Heart left ventricle (tissue), 16 donors: Measurements from ENCODE around the gene PIPOX. TPM values are rescaled to one million over a fixed set of nuclear protein-coding genes. Genes with fewer than 3 reads are reported as not detected.

Source experiments
- ATAC-seq, 4 donors: fragments of 200-7000 bp; cut with Tn5 transposase; one replicate each; pipeline ENCODE4 v1.9.1; 2020 to 2022; ENCODE audit warnings: moderate library complexity in 4 of 4, mild to moderate bottlenecking in 3 of 4, moderate number of reproducible peaks in 1 of 4
- DNase-seq, 5 donors: peaks; one replicate each; pipeline ENCODE4 v3.0.0-alpha.2; 2020
- H3K27ac ChIP-seq, 12 donors: fragments of 200-600 bp; sonication (generic) in 4 of 12; one replicate each; pipeline versions ENCODE4 v1.5.0 to v1.8.0; 2016 to 2022; ENCODE audit warnings: mild to moderate bottlenecking in 2 of 12
- H3K27me3 ChIP-seq, 9 donors: fragments of 200-600 bp; sonication (generic) in 2 of 9; one replicate each; pipeline versions ENCODE4 v1.5.1 to v1.8.0; 2016 to 2022; ENCODE audit warnings: mild to moderate bottlenecking in 3 of 9
- H3K36me3 ChIP-seq, 9 donors: fragments of 200-600 bp; sonication (generic) in 2 of 9; one replicate each; pipeline versions ENCODE4 v1.5.0 to v1.8.0; 2018 to 2022; ENCODE audit warnings: mild to moderate bottlenecking in 2 of 9
- H3K4me1 ChIP-seq, 12 donors: fragments of 200-600 bp; sonication (generic) in 4 of 12; one replicate each; pipeline versions ENCODE4 v1.5.0 to v1.8.0; 2016 to 2022; ENCODE audit warnings: mild to moderate bottlenecking in 3 of 12
- H3K4me3 ChIP-seq, 12 donors: fragments of 200-600 bp; sonication (generic) in 4 of 12; one replicate each; pipeline versions ENCODE4 v1.5.0 to v1.8.0; 2017 to 2022; ENCODE audit warnings: mild to moderate bottlenecking in 9 of 12, moderate library complexity in 4 of 12
- H3K9me3 ChIP-seq, 12 donors: fragments of 200-600 bp; sonication (generic) in 4 of 12; one replicate each; pipeline versions ENCODE4 v1.5.0 to v1.8.0; 2016 to 2022; ENCODE audit warnings: mild to moderate bottlenecking in 1 of 12
- CTCF ChIP-seq, 12 donors: fragments of 200-600 bp; sonication (generic) in 4 of 12; IDR thresholded peaks; one replicate each; pipeline versions ENCODE4 v1.5.0 to v1.8.0; 2018 to 2022; ENCODE audit warnings: antibody characterized with exemption in 12 of 12, mild to moderate bottlenecking in 5 of 12
- POLR2A ChIP-seq, 2 donors: fragments of 450-650 bp; IDR thresholded peaks; one replicate each; pipeline ENCODE4 v1.6.1; 2017; ENCODE audit warnings: antibody characterized with exemption in 2 of 2, mild to moderate bottlenecking in 2 of 2, moderate library complexity in 2 of 2
- WGBS, 4 donors: extraction: QIAGEN DNeasy Blood & Tissue Kit in 2 of 4; methylation state at CpG; one replicate each; pipeline versions ENCODE4 v1.1.5 to v1.1.7; 2013 to 2018; 5-methylcytosine and 5-hydroxymethylcytosine counted together
- intact Hi-C, 10 donors: fragments of 100-400 bp; cut with DNase I; formaldehyde crosslinking; loops; one replicate each; pipeline versions ENCODE4 v1.11.1 to v1.14.2; 2022
- polyA plus RNA-seq, 2 donors: library from polyadenylated mRNA; stranded (reverse); fragments of 200-250 nt; gene quantifications; one replicate each; pipeline ENCODE4 v1.2.3, GENCODE V29; 2013
- total RNA-seq, 9 donors: library from RNA; depleted of rRNA in 2 of 9; stranded (reverse); fragments of >200 nt in 2 of 9; fragmentation: NEBNext Ultra II Directional in 3 of 9; extraction: Animal tissue kit (Norgen Biotek cat#: 25700) in 3 of 9; gene quantifications; one replicate each; pipeline versions ENCODE4 v1.1.0 to v1.2.4, GENCODE V29; 2016 to 2023
- donor health status: ischemic (EF 13 %, LVEDD 7.1; RV severe dilation, severe dysfunction).
- donor health status: healthy with polysubstance abuse.
- donor health status: DM: no; HTN: yes; CAD: no.
- donor health status: DM: no; HTN: no; CAD: no.
- donor health status: ischemic (EF 25% LVEDD 6.9; RV normal size, moderate dysfunction).
- donor health status: ischemic (EF 25% LVEDD 5.7; RV mildly dilated, moderate dysfunction).
- donor health status: healthy.
- donor health status: DM: yes; HTN: yes; CAD: no.
- donor health status: ischemic (EF 35%, LVEDD 5.7; RV mildly dilated, moderate dysfunction).
- donor health status: nonischemic (EF 11% LVEDD 7.7; RV severe dilation, severe dysfunction).
- donor health status: DM: yes; HTN: yes; CAD: no.
- donor health status: PGD.
- donor health status: ischemic (EF 29% LVEDD 5.4; RV normal size, mild dysfunction).
- donor health status: nonischemic (EF 23%, LVEDD 6.1; RV moderate dilation, normal function).

The PIPOX gene
- total and polyA plus RNA-seq, 11 donors = 0.11 to 5.2 (median 0.84) TPM; not detected in 1

DNA sequence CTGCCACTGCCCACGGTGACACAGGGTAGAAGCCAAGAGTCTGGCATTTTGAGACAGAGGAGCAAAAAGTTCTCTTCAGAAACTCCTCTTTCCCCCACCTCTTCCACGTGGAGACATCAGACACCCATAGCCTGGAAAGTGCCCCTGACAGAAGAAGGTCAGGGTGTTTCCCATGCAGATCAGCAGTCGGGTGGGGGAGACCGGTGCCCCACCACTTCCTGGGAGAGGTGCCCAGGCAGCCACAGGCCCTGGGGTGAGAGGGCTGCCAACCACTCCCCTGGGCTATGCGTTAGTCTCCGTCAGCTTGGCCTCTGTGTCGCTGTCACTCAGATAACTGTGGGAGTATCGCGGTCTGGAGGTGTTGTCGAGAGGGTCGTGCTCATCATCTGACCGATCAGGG lies 31.5 kb downstream of the PIPOX start:
- Histone ChIP-seq H3K36me3 (peaks cover 0 to 43% (median 29%) of the 10 kb centered on the region in 9 donors), H3K9me3 (no peaks in the 10 kb centered on the region), H3K27me3 (no peaks in the 10 kb centered on the region), H3K4me3 (no peak overlapping the region), H3K27ac (peak overlapping the region in 2 of 12 donors; percentile 26 to 37), H3K4me1 (peaks cover 0 to 56% (median 21%) of the 10 kb centered on the region in 12 donors)
- TF ChIP-seq POLR2A (IDR thresholded peaks at IDR 0.05) (no peak), CTCF (IDR thresholded peaks at IDR 0.05) (no peak)
- 43 to 63% (median 57%) methylated on average over 8 to 12 of the region's 12 CpGs for WGBS, 4 donors
- intact Hi-C loops = no loop called here
- ATAC-seq (peak; percentile 26 to 76 (median 54)), DNase-seq (peak in 4 of 5 donors; percentile 46 to 61 (median 48))

- H3K4me1 ChIP-seq = peaks cover 0 to 41% (median 13%) of the 10 kb centered on the region in 12 donors
- no peak overlapping the region for H3K4me3 ChIP-seq
- H3K27me3 ChIP-seq = no peaks in the 10 kb centered on the region
- peaks cover 0 to 59% (median 45%) of the 10 kb centered on the region in 9 donors for H3K36me3 ChIP-seq
- 69 to 76% (median 73%) methylated on average over 6 of the region's 6 CpGs for WGBS, 4 donors
- no peak for TF ChIP-seq CTCF (IDR thresholded peaks at IDR 0.05)
- no peak for TF ChIP-seq POLR2A (IDR thresholded peaks at IDR 0.05)
- DNase-seq (no peak), ATAC-seq (no peak)
- no peaks in the 10 kb centered on the region for H3K9me3 ChIP-seq
- intact Hi-C loops = loop anchor here in 1 of 10 donors (5.0 kb wide), 1 partner anchor 36 kb away; no protein-coding TSS in a partner anchor
- no peak overlapping the region for H3K27ac ChIP-seq
Observed at GRCh38 chr17:29076087-29076486, 33.1 kb downstream of the PIPOX start.

DNA sequence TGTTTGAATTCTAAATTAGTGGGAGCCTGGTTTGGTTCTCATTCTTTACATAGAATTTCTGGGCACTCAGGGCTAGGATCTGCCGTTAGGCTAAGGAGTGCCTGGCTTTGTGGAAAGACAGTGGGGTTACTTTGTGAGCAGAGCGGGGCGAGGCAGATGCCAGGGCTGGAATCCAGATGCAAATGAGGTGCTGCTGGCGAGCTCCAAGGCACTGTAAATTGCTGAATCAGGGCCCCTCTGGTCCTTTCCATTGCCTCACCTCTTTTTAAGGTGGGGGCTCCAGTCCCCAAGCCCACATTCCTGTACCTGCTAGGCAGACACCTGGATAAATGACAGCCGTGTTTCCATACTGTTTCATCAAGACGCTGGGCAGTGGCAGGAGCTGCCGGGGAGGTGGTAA lies 33.8 kb downstream of the PIPOX start:
- Histone ChIP-seq H3K9me3 (no peaks in the 10 kb centered on the region), H3K27ac (no peak overlapping the region), H3K36me3 (peaks cover 0 to 65% (median 50%) of the 10 kb centered on the region in 9 donors), H3K4me3 (no peak overlapping the region), H3K4me1 (peaks cover 0 to 38% (median 12%) of the 10 kb centered on the region in 12 donors), H3K27me3 (no peaks in the 10 kb centered on the region)
- no peak for DNase-seq
- TF ChIP-seq CTCF (IDR thresholded peaks at IDR 0.05) (no peak), POLR2A (IDR thresholded peaks at IDR 0.05) (no peak)
- intact Hi-C loops = loop anchor here in 1 of 10 donors (5.0 kb wide), 1 partner anchor 36 kb away; no protein-coding TSS in a partner anchor
- WGBS, 4 donors = 72 to 82% (median 77%) methylated on average over 7 of the region's 7 CpGs
- ATAC-seq = peak in 1 of 4 donors; percentile 27

GRCh38 chr17:29077320-29077719 lies 34.4 kb downstream of the PIPOX start:
- ATAC-seq (no peak), DNase-seq (no peak)
- no peak overlapping the region for H3K27ac ChIP-seq
- peaks cover 0 to 38% (median 12%) of the 10 kb centered on the region in 12 donors for H3K4me1 ChIP-seq
- H3K36me3 ChIP-seq = peaks cover 0 to 71% (median 56%) of the 10 kb centered on the region in 9 donors
- no peaks in the 10 kb centered on the region for H3K27me3 ChIP-seq
- H3K4me3 ChIP-seq = no peak overlapping the region
- intact Hi-C loops = loop anchor here in 1 of 10 donors (5.0 kb wide), 1 partner anchor 35 kb away; no protein-coding TSS in a partner anchor
- no peaks in the 10 kb centered on the region for H3K9me3 ChIP-seq
- WGBS, 4 donors = 92 to 96% (median 93%) methylated on average over 6 to 7 of the region's 7 CpGs
- TF ChIP-seq POLR2A (IDR thresholded peaks at IDR 0.05) = no peak
- TF ChIP-seq CTCF (IDR thresholded peaks at IDR 0.05) = no peak
